H1 (cell line): ENCODE data around the gene PDRG1. TPM values are rescaled to one million over a fixed set of nuclear protein-coding genes. Genes with fewer than 3 reads are reported as not detected.

Source experiments
- CTCF ChIA-PET: fragments of 300-600 bp; sonication (Branson Sonifier 250); formaldehyde crosslinking; loops from one replicate; lab custom pipeline; 2021; ENCODE audit not compliant: partially characterized antibody; lab: Charles Lee
- POLR2A ChIA-PET: fragments of 300-600 bp; sonication (Branson Sonifier 250); formaldehyde crosslinking; loops from one replicate; lab custom pipeline; 2021; ENCODE audit warnings: inconsistent platforms; ENCODE audit not compliant: partially characterized antibody; lab: Charles Lee
- DNase-seq, 2 experiments: peaks; one replicate each; pipeline versions ENCODE4 v3.0.0 to v3.0.0-alpha.2; 2010 to 2022; ENCODE audit warnings: low spot score in 2 of 2, low read depth in 1 of 2, mixed read lengths in 1 of 2
- FAIRE-seq: peaks from 2 replicates; lab custom pipeline; 2011; peaks lifted over from hg19 to GRCh38; lab: Jason Lieb, UNC
- H2AFZ ChIP-seq: 2 replicates; pipeline ENCODE4 v1.8.1; 2012; ENCODE audit warnings: low read length, inconsistent platforms
- H2AK5ac ChIP-seq: 2 replicates; pipeline ENCODE4 v1.6.1; 2013; ENCODE audit warnings: low read depth, low read length
- H2BK120ac ChIP-seq: replicated peaks from 2 replicates; pipeline ENCODE3; 2013; ENCODE audit warnings: low read depth, low read length, inconsistent platforms
- H2BK12ac ChIP-seq: 2 replicates; pipeline ENCODE4 v1.6.1; 2013; ENCODE audit warnings: low read depth, low read length
- H2BK15ac ChIP-seq: 2 replicates; pipeline ENCODE4 v1.6.1; 2013; ENCODE audit warnings: low read length
- H2BK20ac ChIP-seq: 2 replicates; pipeline ENCODE4 v1.6.1; 2013; ENCODE audit warnings: low read length
- H2BK5ac ChIP-seq: 2 replicates; pipeline ENCODE4 v1.6.1; 2013; ENCODE audit warnings: low read depth, low read length
- H3K14ac ChIP-seq: 2 replicates; pipeline ENCODE4 v1.6.1; 2013; ENCODE audit warnings: inconsistent platforms; ENCODE audit not compliant: insufficient read length
- H3K18ac ChIP-seq: 2 replicates; pipeline ENCODE4 v1.6.1; 2013; ENCODE audit warnings: low read length; ENCODE audit errors: extremely low read depth
- H3K23ac ChIP-seq: 2 replicates; pipeline ENCODE4 v1.6.1; 2013; ENCODE audit warnings: inconsistent platforms; ENCODE audit not compliant: insufficient read length
- H3K23me2 ChIP-seq: 2 replicates; pipeline ENCODE4 v1.6.1; 2013; ENCODE audit warnings: low read depth, low read length
- H3K27ac ChIP-seq: 2 replicates; pipeline ENCODE4 v1.6.1; 2011; ENCODE audit warnings: low read depth, low read length, inconsistent platforms
- H3K27me3 ChIP-seq, 4 experiments: replicated peaks in 1 of 4; 1 replicate in 1 of 4; 2 replicates in 3 of 4; pipeline versions ENCODE4 v1.6.1 to v1.8.1; 2011 to 2013; ENCODE audit warnings: low read length in 3 of 4, mild to moderate bottlenecking in 3 of 4, inconsistent platforms in 2 of 4, mixed read lengths in 2 of 4, moderate library complexity in 1 of 4; ENCODE audit not compliant: control insufficient read depth in 3 of 4, insufficient read depth in 3 of 4; ENCODE audit errors: extremely low read depth in 1 of 4
- H3K36me3 ChIP-seq, 4 experiments: 2 replicates each; pipeline versions ENCODE4 v1.6.1 to v1.8.1; 2011 to 2013; ENCODE audit warnings: mild to moderate bottlenecking in 4 of 4, low read length in 3 of 4, moderate library complexity in 2 of 4, control low read depth in 1 of 4, inconsistent platforms in 1 of 4; ENCODE audit not compliant: insufficient read depth in 4 of 4, control insufficient read depth in 2 of 4
- H3K4ac ChIP-seq: replicated peaks from 2 replicates; pipeline ENCODE3; 2013; ENCODE audit warnings: low read length, low read depth, mixed read lengths, inconsistent platforms; ENCODE audit not compliant: insufficient read length
- H3K4me1 ChIP-seq, 4 experiments: replicated peaks in 1 of 4; 1 replicate in 1 of 4; 2 replicates in 3 of 4; pipeline versions ENCODE4 v1.6.1 to v1.8.1; 2011 to 2013; ENCODE audit warnings: low read length in 3 of 4, inconsistent platforms in 2 of 4, mixed read lengths in 1 of 4; ENCODE audit not compliant: insufficient read depth in 4 of 4, control insufficient read depth in 3 of 4
- H3K4me2 ChIP-seq, 2 experiments: 2 replicates each; pipeline versions ENCODE4 v1.6.1 to v1.8.1; 2011 to 2013; ENCODE audit warnings: low read depth in 2 of 2, low read length in 2 of 2, control low read depth in 1 of 2, inconsistent platforms in 1 of 2, mild to moderate bottlenecking in 1 of 2; ENCODE audit not compliant: insufficient read depth in 1 of 2
- H3K4me3 ChIP-seq, 4 experiments: fragments of 200-600, 300-600 bp in 1 of 4; sonication (generic), shearing (Covaris generic), sonication (Bioruptor Twin) in 1 of 4; 2 replicates each; pipeline versions ENCODE4 v1.5.1 to v1.8.1; 2011 to 2016; ENCODE audit warnings: low read length in 4 of 4, low read depth in 3 of 4, control low read depth in 2 of 4, inconsistent platforms in 2 of 4, mild to moderate bottlenecking in 2 of 4, mixed read lengths in 1 of 4, moderate library complexity in 1 of 4; ENCODE audit not compliant: insufficient read depth in 2 of 4; ENCODE audit errors: extremely low read depth in 1 of 4
- H3K56ac ChIP-seq: replicated peaks from 2 replicates; pipeline ENCODE3; 2013; ENCODE audit warnings: low read depth, mild to moderate bottlenecking, mixed read lengths, low read length, inconsistent platforms; ENCODE audit not compliant: insufficient read length
- H3K79me1 ChIP-seq: 2 replicates; pipeline ENCODE4 v1.6.1; 2013; ENCODE audit warnings: low read depth, low read length, control low read depth
- H3K79me2 ChIP-seq, 2 experiments: 2 replicates each; pipeline versions ENCODE4 v1.6.1 to v1.8.1; 2012 to 2013; ENCODE audit warnings: low read length in 2 of 2, mild to moderate bottlenecking in 2 of 2, inconsistent platforms in 1 of 2; ENCODE audit not compliant: insufficient read depth in 2 of 2, control insufficient read depth in 1 of 2
- H3K9ac ChIP-seq, 4 experiments: replicated peaks in 1 of 4; 1 replicate in 1 of 4; 2 replicates in 3 of 4; pipeline versions ENCODE4 v1.6.1 to v1.8.1; 2011 to 2013; ENCODE audit warnings: low read depth in 3 of 4, low read length in 3 of 4, control low read depth in 2 of 4, mild to moderate bottlenecking in 2 of 4, moderate library complexity in 2 of 4, inconsistent platforms in 1 of 4; ENCODE audit errors: extremely low read depth in 1 of 4
- H3K9me3 ChIP-seq, 2 experiments: 2 replicates each; pipeline versions ENCODE4 v1.6.1 to v1.8.1; 2012 to 2013; ENCODE audit warnings: mild to moderate bottlenecking in 2 of 2, moderate library complexity in 2 of 2, control low read depth in 1 of 2, inconsistent platforms in 1 of 2, low read depth in 1 of 2, low read length in 1 of 2, mixed read lengths in 1 of 2; ENCODE audit not compliant: insufficient read depth in 2 of 2
- H4K20me1 ChIP-seq, 2 experiments: replicated peaks in 1 of 2; 2 replicates each; pipeline versions ENCODE3 to v1.8.1; 2011 to 2013; ENCODE audit warnings: inconsistent platforms in 2 of 2, low read length in 2 of 2, mild to moderate bottlenecking in 1 of 2; ENCODE audit not compliant: insufficient read depth in 2 of 2, control insufficient read depth in 1 of 2
- H4K5ac ChIP-seq: 2 replicates; pipeline ENCODE4 v1.6.1; 2013; ENCODE audit warnings: low read length, low read depth, mixed read lengths, inconsistent platforms; ENCODE audit not compliant: insufficient read length
- H4K8ac ChIP-seq: 2 replicates; pipeline ENCODE4 v1.8.0; 2013; ENCODE audit warnings: mild to moderate bottlenecking, moderate library complexity, low read length, inconsistent platforms; ENCODE audit not compliant: insufficient read depth; ENCODE audit errors: extremely low read depth
- H4K91ac ChIP-seq: replicated peaks from 2 replicates; pipeline ENCODE3; 2013; ENCODE audit warnings: low read length, mixed read lengths, inconsistent platforms; ENCODE audit not compliant: insufficient read length
- ATF2 ChIP-seq: IDR thresholded peaks from 2 replicates; pipeline ENCODE4 v1.6.1; 2012; ENCODE audit warnings: low read length, inconsistent platforms
- CBX5 ChIP-seq: fragments of 300-800, 300-1000 bp; sonication (generic); IDR thresholded peaks from 2 replicates; pipeline ENCODE4 v1.7.1; 2016; ENCODE audit warnings: antibody characterized with exemption, low read length, low read depth
- CTCF ChIP-seq, 3 experiments: IDR thresholded peaks; 1 replicate in 2 of 3; 2 replicates in 1 of 3; pipeline versions ENCODE4 v1.5.1 to v1.6.1; 2011; ENCODE audit warnings: low read length in 3 of 3, mild to moderate bottlenecking in 3 of 3, inconsistent platforms in 2 of 3, low read depth in 1 of 3, moderate library complexity in 1 of 3; ENCODE audit not compliant: insufficient read depth in 1 of 3; ENCODE audit errors: control extremely low read depth in 1 of 3
- MAFK ChIP-seq: IDR thresholded peaks from 2 replicates; pipeline ENCODE4 v1.6.1; 2012; ENCODE audit warnings: low read depth, mild to moderate bottlenecking, improper control_type of control experiment, low read length
- RBBP5 ChIP-seq: IDR thresholded peaks from 2 replicates; pipeline ENCODE4 v1.7.1; 2012; ENCODE audit warnings: low read depth, mild to moderate bottlenecking, inconsistent platforms, low read length, moderate library complexity, borderline replicate concordance
- WGBS, 2 experiments: shearing (Covaris generic) in 1 of 2; methylation state at CpG; one replicate each; pipeline versions ENCODE4 v1.1.6 to v1.1.7; 2013 to 2015; ENCODE audit warnings: low lambda C conversion rate in 2 of 2, mixed read lengths in 2 of 2, inconsistent platforms in 1 of 2, low coverage in 1 of 2, missing lambda C conversion rate in 1 of 2; ENCODE audit not compliant: insufficient replicate concordance in 2 of 2, insufficient coverage in 1 of 2, insufficient read length in 1 of 2; ENCODE audit errors: extremely low coverage in 1 of 2, missing lambda C conversion rate in 1 of 2; 5-methylcytosine and 5-hydroxymethylcytosine counted together
- polyA plus RNA-seq, 7 experiments: library from polyadenylated mRNA; depleted of rRNA in 3 of 7; stranded (reverse) in 5 of 7; unstranded in 2 of 7; fragments of >200 nt in 5 of 7; fragments of 200-250 nt in 2 of 7; gene quantifications; 1 replicate in 5 of 7; 2 replicates in 1 of 7; 4 replicates in 1 of 7; pipeline versions ENCODE4 v1.2.1 to v1.2.3, GENCODE V29; 2011 to 2013; ENCODE audit warnings: missing spikeins in 2 of 7, mixed read lengths in 2 of 7
- total RNA-seq: library from RNA; stranded (reverse); fragmentation: NEBNext Ultra II Directional; extraction: Animal tissue kit (Norgen Biotek cat#: 25700); gene quantifications from 2 replicates; pipeline ENCODE4 v1.2.1, GENCODE V29; 2021

PDRG1 gene
- total and polyA plus RNA-seq, 2 of the 8 experiments (the other 6 are each of a cell fraction or from before 2014, with no cell fraction given): 14.2 to 20.8 TPM

GRCh38 chr20:31903627-31904386 lies 48.0 kb downstream of the PDRG1 start:
- H3K36me3 ChIP-seq: no peaks in the 10 kb centered on the region
- H2AFZ ChIP-seq: no peak overlapping the region
- H3K79me2 ChIP-seq: no peaks in the 10 kb centered on the region
- H4K91ac ChIP-seq: no peak overlapping the region
- no peak overlapping the region for H3K4ac ChIP-seq
- no peak overlapping the region for H4K5ac ChIP-seq
- ChIA-PET POLR2A (no interaction called here), CTCF (interaction anchor here (1.2 kb wide), 1 partner anchor 24 kb away, joined by 4 read pairs; no protein-coding TSS in a partner anchor)
- no peak overlapping the region for H4K8ac ChIP-seq
- H3K23me2 ChIP-seq: no peaks in the 10 kb centered on the region; the same call in 1 of the 2 replicates
- no peak overlapping the region for H2BK20ac ChIP-seq
- H3K4me2 ChIP-seq: no peak overlapping the region
- H2BK120ac ChIP-seq: no peak overlapping the region
- TF ChIP-seq CTCF (IDR thresholded peaks at IDR 0.05; ENCODE audit: control extremely low read depth in 1 of 3, insufficient read depth in 1 of 3, low read depth in 1 of 3, low read length in 3 of 3): peak in 1 of 3 experiments; percentile 21; a peak in 1 of 4 replicates
- no peak for TF ChIP-seq MAFK
- no peak for TF ChIP-seq RBBP5
- TF ChIP-seq ATF2: no peak
- TF ChIP-seq CBX5: no peak
- TF ChIP-seq, all 59 proteins: peak for 1
- Histone ChIP-seq H3K4me3 (no peak overlapping the region), H3K9ac (no peak overlapping the region), H3K14ac (no peak overlapping the region), H3K27ac (no peak overlapping the region), H3K79me1 (no peaks in the 10 kb centered on the region), H3K27me3 (peaks cover 0 to 2% (median 0%) of the 10 kb centered on the region in 4 experiments; a peak in 2 of 7 replicates), H2BK5ac (no peak overlapping the region), H2AK5ac (no peak overlapping the region), H3K4me1 (peaks cover 0 to 9% (median 7%) of the 10 kb centered on the region in 4 experiments; a peak in 5 of 7 replicates), H3K56ac (no peak overlapping the region), H3K23ac (no peak overlapping the region), H4K20me1 (no peaks in the 10 kb centered on the region), H3K18ac (no peak overlapping the region), H2BK15ac (no peak overlapping the region), H2BK12ac (no peak overlapping the region), H3K9me3 (no peaks in the 10 kb centered on the region)
- WGBS, 2 experiments: 91% methylated on average over 1 of the region's 1 CpG; no CpG with 5 or more reads in 1 of the 2 experiments
- no peak for DNase-seq
- peak; percentile 36 for FAIRE-seq
